Muscle of leg (tissue), 11 donors: Measurements from ENCODE around the gene MED25. TPM values are rescaled to one million over a fixed set of nuclear protein-coding genes. Genes with fewer than 3 reads are reported as not detected.

Experiments
- DNase-seq: peaks from one replicate; pipeline ENCODE4 v3.0.0; 2013
- H3K27ac ChIP-seq: one replicate; pipeline ENCODE4 v1.5.1; 2013; ENCODE audit warnings: mild to moderate bottlenecking, low read length, control low read depth
- H3K27me3 ChIP-seq: one replicate; pipeline ENCODE4 v1.6.1; 2013; ENCODE audit warnings: low read length; ENCODE audit not compliant: control insufficient read depth, insufficient read depth
- H3K36me3 ChIP-seq: one replicate; pipeline ENCODE4 v1.6.1; 2013; ENCODE audit warnings: low read length; ENCODE audit not compliant: control insufficient read depth, insufficient read depth
- H3K4me1 ChIP-seq: one replicate; pipeline ENCODE4 v1.6.1; 2013; ENCODE audit warnings: low read length; ENCODE audit not compliant: control insufficient read depth, insufficient read depth
- H3K4me3 ChIP-seq: one replicate; pipeline ENCODE4 v1.5.1; 2013; ENCODE audit warnings: low read length, control low read depth
- H3K9me3 ChIP-seq: replicated peaks from 2 replicates; pipeline ENCODE4 v1.6.1; 2013; ENCODE audit warnings: low read depth, low read length; ENCODE audit not compliant: control insufficient read depth
- WGBS: methylation state at CpG from one replicate; pipeline ENCODE4 v1.1.5; 2013; ENCODE audit warnings: missing lambda C conversion rate; ENCODE audit not compliant: insufficient coverage; 5-methylcytosine and 5-hydroxymethylcytosine counted together
- polyA plus RNA-seq, 8 donors: library from polyadenylated mRNA; unstranded; fragments of 120-200 nt; gene quantifications; one replicate each; pipeline versions ENCODE4 v1.2.1 to v1.2.3, GENCODE V29; 2013; ENCODE audit warnings: inconsistent platforms in 1 of 8, low replicate concordance in 1 of 8; ENCODE audit not compliant: insufficient read length in 8 of 8, insufficient read depth in 1 of 8
- total RNA-seq: library from RNA; stranded (reverse); fragments of 120-200 nt; gene quantifications from one replicate; pipeline ENCODE4 v1.2.4, GENCODE V29; 2013

The MED25 gene
- total and polyA plus RNA-seq, 9 donors = 9.6 to 41.0 (median 34.0) TPM

GRCh38 chr19:49849433-49850220 is 31.5 kb downstream of the MED25 start:
- Histone ChIP-seq H3K36me3 (peaks cover 21% of the 10 kb centered on the region), H3K9me3 (peaks cover 9% of the 10 kb centered on the region), H3K4me1 (peaks cover 38% of the 10 kb centered on the region), H3K27me3 (no peaks in the 10 kb centered on the region), H3K27ac (peak overlapping the region; percentile 99), H3K4me3 (peak overlapping the region; percentile 95)
- peak; percentile 25 for DNase-seq
- 90% methylated on average over 14 of the region's 15 CpGs for WGBS

- Histone ChIP-seq H3K36me3 (peaks cover 26% of the 10 kb centered on the region), H3K4me3 (peak overlapping the region; percentile 95), H3K27me3 (no peaks in the 10 kb centered on the region), H3K4me1 (peaks cover 35% of the 10 kb centered on the region), H3K27ac (peak overlapping the region; percentile 99), H3K9me3 (peaks cover 9% of the 10 kb centered on the region)
- WGBS = 57% methylated on average over 5 of the region's 12 CpGs
- no peak for DNase-seq
Observed at GRCh38 chr19:49850221-49850486, 32.1 kb downstream of the MED25 start.

- H3K4me1 ChIP-seq = peaks cover 37% of the 10 kb centered on the region
- peaks cover 31% of the 10 kb centered on the region for H3K36me3 ChIP-seq
- H3K27me3 ChIP-seq = no peaks in the 10 kb centered on the region
- peak within 1 kb of the TSS; percentile 95 for H3K4me3 ChIP-seq
- H3K27ac ChIP-seq = peak within 1 kb of the TSS; percentile 99
- H3K9me3 ChIP-seq = peaks cover 9% of the 10 kb centered on the region
- DNase-seq = peak; percentile 94
- WGBS = 1% methylated on average over 91 of the region's 98 CpGs
Observed at GRCh38 chr19:49850487-49851342, 32.6 kb downstream of the MED25 start, which contains the start of gene PTOV1. Gene PTOV1, plus strand, starts transcription at chr19:49851159.

- peaks cover 37% of the 10 kb centered on the region for H3K4me1 ChIP-seq
- H3K9me3 ChIP-seq = peaks cover 9% of the 10 kb centered on the region
- H3K27ac ChIP-seq = peak overlapping the region; percentile 99
- DNase-seq = peak; percentile 74
- peak overlapping the region; percentile 95 for H3K4me3 ChIP-seq
- 1% methylated on average over 51 of the region's 78 CpGs for WGBS
- peaks cover 41% of the 10 kb centered on the region for H3K36me3 ChIP-seq
- H3K27me3 ChIP-seq = no peaks in the 10 kb centered on the region
Observed at GRCh38 chr19:49851456-49852259, 33.6 kb downstream of the MED25 start.

GRCh38 chr19:49852631-49853126 is 34.6 kb downstream of the MED25 start:
- no peak overlapping the region for H3K27ac ChIP-seq
- WGBS = 46% methylated on average over 6 of the region's 14 CpGs

GRCh38 chr19:49853852-49854377 is 35.8 kb downstream of the MED25 start:
- 89% methylated on average over 7 of the region's 10 CpGs for WGBS
- Histone ChIP-seq H3K4me3 (no peak overlapping the region), H3K36me3 (peaks cover 63% of the 10 kb centered on the region), H3K9me3 (peaks cover 8% of the 10 kb centered on the region), H3K27ac (no peak overlapping the region), H3K27me3 (no peaks in the 10 kb centered on the region), H3K4me1 (peaks cover 39% of the 10 kb centered on the region)
- no peak for DNase-seq

More at GRCh38 chr19:49852631-49853126, 34.6 kb downstream of the MED25 start:
- Histone ChIP-seq H3K4me3 (peak overlapping the region; percentile 95), H3K4me1 (peaks cover 38% of the 10 kb centered on the region), H3K9me3 (peaks cover 9% of the 10 kb centered on the region), H3K27me3 (no peaks in the 10 kb centered on the region), H3K36me3 (peaks cover 51% of the 10 kb centered on the region)
- no peak for DNase-seq

GRCh38 chr19:49854378-49855263 is 36.5 kb downstream of the MED25 start:
- peaks cover 39% of the 10 kb centered on the region for H3K4me1 ChIP-seq
- H3K27me3 ChIP-seq = no peaks in the 10 kb centered on the region
- H3K4me3 ChIP-seq = no peak overlapping the region
- peaks cover 63% of the 10 kb centered on the region for H3K36me3 ChIP-seq
- H3K27ac ChIP-seq = no peak overlapping the region
- DNase-seq = peak; percentile 31
- 77% methylated on average over 34 of the region's 39 CpGs for WGBS
- peaks cover under 1% of the 10 kb centered on the region for H3K9me3 ChIP-seq

GRCh38 chr19:49855277-49855675 is 37.2 kb downstream of the MED25 start:
- Histone ChIP-seq H3K9me3 (no peaks in the 10 kb centered on the region), H3K27me3 (no peaks in the 10 kb centered on the region), H3K4me1 (peaks cover 35% of the 10 kb centered on the region), H3K4me3 (no peak overlapping the region), H3K27ac (no peak overlapping the region), H3K36me3 (peaks cover 67% of the 10 kb centered on the region)
- WGBS = 88% methylated on average over 12 of the region's 12 CpGs
- no peak for DNase-seq
